Measurements from ENCODE around the gene JADE2. TPM values are rescaled to one million over a fixed set of nuclear protein-coding genes. Genes with fewer than 3 reads are reported as not detected.

Gene JADE2
- total and polyA plus RNA-seq, 2 of the 8 experiments (the other 6 are each of a cell fraction or from before 2014, with no cell fraction given), result 19.2 to 55.8 TPM

GRCh38 chr5:134582281-134582680 is 56.8 kb downstream of the JADE2 start:
- Histone ChIP-seq H3K79me2 (ENCODE audit: control insufficient read depth in 1 of 2, insufficient read depth in 2 of 2, low read length in 2 of 2) (no peaks in the 10 kb centered on the region), H3K27me3 (replicated peaks in 1 of 4; ENCODE audit: control insufficient read depth in 3 of 4, extremely low read depth in 1 of 4, insufficient read depth in 3 of 4, low read length in 3 of 4) (no peaks in the 10 kb centered on the region), H4K5ac (ENCODE audit: insufficient read length, low read depth, low read length) (no peak overlapping the region), H2AK5ac (ENCODE audit: low read depth, low read length) (no peak overlapping the region), H3K27ac (ENCODE audit: low read depth, low read length) (no peak overlapping the region), H4K91ac (replicated peaks; ENCODE audit: insufficient read length, low read length) (no peak overlapping the region), H3K23me2 (ENCODE audit: low read depth, low read length) (no peaks in the 10 kb centered on the region), H2BK20ac (ENCODE audit: low read length) (no peak overlapping the region), H2BK120ac (replicated peaks; ENCODE audit: low read depth, low read length) (no peak overlapping the region), H3K36me3 (ENCODE audit: control insufficient read depth in 2 of 4, insufficient read depth in 4 of 4, low read length in 3 of 4) (peaks cover 5 to 29% (median 14%) of the 10 kb centered on the region in 4 experiments; a peak in 5 of 8 replicates), H4K8ac (ENCODE audit: extremely low read depth, insufficient read depth, low read length) (no peak overlapping the region), H3K18ac (ENCODE audit: extremely low read depth, low read length) (no peak overlapping the region), H3K79me1 (ENCODE audit: low read depth, low read length) (no peaks in the 10 kb centered on the region; the same call in 1 of the 2 replicates), H3K4me1 (replicated peaks in 1 of 4; ENCODE audit: control insufficient read depth in 3 of 4, insufficient read depth in 4 of 4, low read length in 3 of 4) (peaks cover 0 to 3% (median 1%) of the 10 kb centered on the region in 4 experiments; a peak in 4 of 7 replicates), H3K9ac (replicated peaks in 1 of 4; ENCODE audit: extremely low read depth in 1 of 4, low read depth in 3 of 4, low read length in 3 of 4) (no peak overlapping the region), H3K14ac (ENCODE audit: insufficient read length) (no peak overlapping the region), H3K56ac (replicated peaks; ENCODE audit: insufficient read length, low read depth, low read length) (no peak overlapping the region), H3K4me3 (ENCODE audit: extremely low read depth in 1 of 4, insufficient read depth in 2 of 4, low read depth in 3 of 4, low read length in 4 of 4) (no peak overlapping the region), H2BK15ac (ENCODE audit: low read length) (no peak overlapping the region), H3K4ac (replicated peaks; ENCODE audit: insufficient read length, low read depth, low read length) (no peak overlapping the region), H3K4me2 (ENCODE audit: insufficient read depth in 1 of 2, low read depth in 2 of 2, low read length in 2 of 2) (no peak overlapping the region), H2AFZ (ENCODE audit: low read length) (no peak overlapping the region), H2BK5ac (ENCODE audit: low read depth, low read length) (no peak overlapping the region), H2BK12ac (ENCODE audit: low read depth, low read length) (no peak overlapping the region), H3K9me3 (ENCODE audit: insufficient read depth in 2 of 2, low read depth in 1 of 2, low read length in 1 of 2) (no peaks in the 10 kb centered on the region), H4K20me1 (replicated peaks in 1 of 2; ENCODE audit: control insufficient read depth in 1 of 2, insufficient read depth in 2 of 2, low read length in 2 of 2) (peaks cover 0 to 3% of the 10 kb centered on the region in 2 experiments), H3K23ac (ENCODE audit: insufficient read length) (no peak overlapping the region)
- ChIA-PET POLR2A (ENCODE audit: partially characterized antibody) (interaction anchor here (1.1 kb wide), 1 partner anchor 185 kb away, joined by 3 read pairs; no protein-coding TSS in a partner anchor), CTCF (ENCODE audit: partially characterized antibody) (interaction anchor here (1.4 to 6.4 kb wide), 5 partner anchors 10 to 189 kb away, joined by 4 to 30 read pairs (median 6); partner anchors contain the start of gene CDKN2AIPNL)
- no peak for TF ChIP-seq SAP30 (IDR thresholded peaks at IDR 0.05; ENCODE audit: insufficient read depth, insufficient replicate concordance, low read length)
- no peak for DNase-seq (ENCODE audit: low read depth in 1 of 2, low spot score in 2 of 2)
- WGBS, 2 experiments (ENCODE audit: extremely low coverage in 1 of 2, insufficient coverage in 1 of 2, insufficient read length in 1 of 2, insufficient replicate concordance in 2 of 2, low coverage in 1 of 2, low lambda C conversion rate in 2 of 2, missing lambda C conversion rate in 1 of 2), result 92% methylated on average over 5 of the region's 5 CpGs; no CpG with 5 or more reads in 1 of the 2 experiments
- no peak for FAIRE-seq

All from H1 (cell line).